Neural progenitor cell (in vitro differentiated cells): ENCODE data around the gene CELA3A. TPM values are rescaled to one million over a fixed set of nuclear protein-coding genes. Genes with fewer than 3 reads are reported as not detected.

Source experiments
- DNase-seq: peaks from one replicate; pipeline ENCODE4 v3.0.0-alpha.2; 2016; ENCODE audit warnings: low spot score
- H2AFZ ChIP-seq: fragments of 200-600 bp; sonication (generic); replicated peaks from 2 replicates; pipeline ENCODE4 v1.6.1; 2016; ENCODE audit warnings: antibody characterized with exemption
- H3F3A ChIP-seq: fragments of 200-600 bp; sonication (generic); 2 replicates; pipeline ENCODE4 v1.6.1; 2016; ENCODE audit warnings: antibody characterized with exemption, low read depth
- H3K27ac ChIP-seq: fragments of 200-600 bp; sonication (generic); 2 replicates; pipeline ENCODE4 v1.5.1; 2016; ENCODE audit warnings: mild to moderate bottlenecking
- H3K27me3 ChIP-seq: fragments of 200-600 bp; sonication (generic); 2 replicates; pipeline ENCODE4 v1.6.1; 2016; ENCODE audit warnings: mild to moderate bottlenecking, moderate library complexity
- H3K36me3 ChIP-seq: fragments of 200-600 bp; sonication (generic); 2 replicates; pipeline ENCODE4 v1.5.1; 2016
- H3K4me1 ChIP-seq: fragments of 200-600 bp; sonication (generic); 2 replicates; pipeline ENCODE4 v1.6.1; 2016; ENCODE audit warnings: mixed run types
- H3K4me2 ChIP-seq: fragments of 200-600 bp; sonication (generic); 2 replicates; pipeline ENCODE4 v1.6.1; 2016
- H3K4me3 ChIP-seq: fragments of 200-600 bp; sonication (generic); 2 replicates; pipeline ENCODE4 v1.5.1; 2016
- H3K79me2 ChIP-seq: fragments of 200-600 bp; sonication (generic); 2 replicates; pipeline ENCODE4 v1.6.1; 2016; ENCODE audit warnings: low read depth
- H3K9ac ChIP-seq: fragments of 200-600 bp; sonication (generic); 2 replicates; pipeline ENCODE4 v1.6.1; 2016
- H3K9me3 ChIP-seq: fragments of 200-600 bp; sonication (generic); 2 replicates; pipeline ENCODE4 v1.5.1; 2016; ENCODE audit warnings: low read depth
- H4K20me1 ChIP-seq: fragments of 200-600 bp; sonication (generic); 2 replicates; pipeline ENCODE4 v1.6.1; 2016; ENCODE audit warnings: low read depth
- H3K27ac Mint-ChIP-seq: 3 replicates; pipeline ENCODE4 v1.8.0; 2021; ENCODE audit warnings: mixed read lengths
- H3K27me3 Mint-ChIP-seq: 2 replicates; pipeline ENCODE4 v1.8.0; 2022; ENCODE audit warnings: low read depth, mild to moderate bottlenecking, inconsistent platforms, moderate library complexity, mixed read lengths; ENCODE audit not compliant: insufficient read depth
- H3K36me3 Mint-ChIP-seq: 3 replicates; pipeline ENCODE4 v1.8.0; 2021; ENCODE audit warnings: mixed read lengths
- H3K4me1 Mint-ChIP-seq: 3 replicates; pipeline ENCODE4 v1.8.0; 2021; ENCODE audit warnings: mixed read lengths
- H3K4me3 Mint-ChIP-seq: 3 replicates; pipeline ENCODE4 v1.8.0; 2021; ENCODE audit warnings: mild to moderate bottlenecking, moderate library complexity, mixed read lengths
- H3K9me3 Mint-ChIP-seq: 3 replicates; pipeline ENCODE4 v1.8.0; 2020; ENCODE audit warnings: mixed read lengths
- EZH2 ChIP-seq: fragments of 200-600 bp; sonication (generic); IDR thresholded peaks from 2 replicates; pipeline ENCODE4 v1.6.1; 2017; ENCODE audit warnings: antibody characterized with exemption, mild to moderate bottlenecking, moderate library complexity
- EZH2phosphoT487 ChIP-seq: fragments of 200-600 bp; sonication (generic); IDR thresholded peaks from 2 replicates; pipeline ENCODE4 v1.6.1; 2017; ENCODE audit warnings: antibody characterized with exemption
- total RNA-seq: library from RNA; depleted of rRNA; stranded (reverse); fragments of >200 nt; gene quantifications from 2 replicates; pipeline ENCODE4 v1.2.3, GENCODE V29; 2015; ENCODE audit warnings: low replicate concordance
- TF ChIP-seq, protein P1 (sequence below): fragments of 200-600 bp; sonication (generic); IDR thresholded peaks from 2 replicates; pipeline ENCODE4 v1.5.1; 2017; ENCODE audit warnings: antibody characterized with exemption, mild to moderate bottlenecking

The CELA3A gene
- total RNA-seq, 1 donor from 2014 or later: not detected

DNA sequence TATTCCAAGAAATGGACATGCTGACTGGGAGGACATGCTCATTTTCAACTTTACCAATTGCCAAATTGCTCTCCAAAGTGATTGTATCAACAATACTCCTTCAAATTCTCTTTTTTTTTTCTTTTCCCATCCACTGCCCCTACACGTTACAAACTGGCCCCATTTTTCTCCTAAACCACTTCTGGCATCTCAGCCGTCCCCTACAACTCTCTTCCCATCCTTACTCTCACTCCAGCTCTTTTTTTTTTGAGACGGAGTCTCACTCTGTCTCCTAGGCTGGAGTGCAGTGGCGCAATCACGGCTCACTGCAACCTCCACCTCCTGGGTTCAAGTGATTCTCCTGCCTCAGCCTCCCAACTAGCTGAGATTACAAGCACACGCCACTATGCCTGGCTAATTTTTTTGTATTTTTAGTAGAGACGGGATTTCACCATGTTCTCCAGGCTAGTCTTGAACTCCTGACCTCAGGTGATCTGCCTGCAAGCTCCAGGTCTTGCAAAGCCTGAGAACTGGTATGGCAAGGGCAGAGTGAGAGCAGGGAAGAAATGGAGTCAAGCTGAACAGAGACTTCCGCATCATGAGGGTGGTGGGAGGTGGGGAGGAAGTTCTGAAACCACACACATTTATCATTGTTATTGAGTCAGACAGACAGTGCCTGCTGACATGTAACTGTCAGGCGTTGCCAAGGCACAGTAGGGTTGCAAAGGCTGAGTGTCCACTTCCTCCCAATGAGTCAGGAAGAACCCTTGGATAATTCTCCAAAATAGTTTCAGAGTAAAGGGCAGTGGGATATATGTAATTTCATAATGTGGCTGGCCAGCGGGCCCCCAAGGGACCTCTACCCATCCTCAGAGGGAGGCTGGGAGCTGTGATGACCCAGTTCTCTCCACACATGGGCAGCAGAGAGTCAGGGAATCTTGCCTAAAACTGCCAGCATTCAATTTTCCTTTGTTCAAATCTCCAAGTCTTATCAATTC, 17.4 kb downstream of the CELA3A start:
- Histone ChIP-seq H3K27me3 (no peaks in the 10 kb centered on the region), H3K79me2 (no peaks in the 10 kb centered on the region), H3K4me1 (no peaks in the 10 kb centered on the region), H3K4me3 (no peak overlapping the region), H3K27ac (no peak overlapping the region), H3K9ac (no peak overlapping the region), H3K9me3 (no peaks in the 10 kb centered on the region), H3K4me2 (no peak overlapping the region), H3F3A (peaks cover 7% of the 10 kb centered on the region), H2AFZ (no peak overlapping the region), H3K36me3 (no peaks in the 10 kb centered on the region), H4K20me1 (no peaks in the 10 kb centered on the region)
- no peaks in the 10 kb centered on the region for H3K9me3 Mint-ChIP-seq
- DNase-seq: no peak
- TF ChIP-seq, protein P1, sequence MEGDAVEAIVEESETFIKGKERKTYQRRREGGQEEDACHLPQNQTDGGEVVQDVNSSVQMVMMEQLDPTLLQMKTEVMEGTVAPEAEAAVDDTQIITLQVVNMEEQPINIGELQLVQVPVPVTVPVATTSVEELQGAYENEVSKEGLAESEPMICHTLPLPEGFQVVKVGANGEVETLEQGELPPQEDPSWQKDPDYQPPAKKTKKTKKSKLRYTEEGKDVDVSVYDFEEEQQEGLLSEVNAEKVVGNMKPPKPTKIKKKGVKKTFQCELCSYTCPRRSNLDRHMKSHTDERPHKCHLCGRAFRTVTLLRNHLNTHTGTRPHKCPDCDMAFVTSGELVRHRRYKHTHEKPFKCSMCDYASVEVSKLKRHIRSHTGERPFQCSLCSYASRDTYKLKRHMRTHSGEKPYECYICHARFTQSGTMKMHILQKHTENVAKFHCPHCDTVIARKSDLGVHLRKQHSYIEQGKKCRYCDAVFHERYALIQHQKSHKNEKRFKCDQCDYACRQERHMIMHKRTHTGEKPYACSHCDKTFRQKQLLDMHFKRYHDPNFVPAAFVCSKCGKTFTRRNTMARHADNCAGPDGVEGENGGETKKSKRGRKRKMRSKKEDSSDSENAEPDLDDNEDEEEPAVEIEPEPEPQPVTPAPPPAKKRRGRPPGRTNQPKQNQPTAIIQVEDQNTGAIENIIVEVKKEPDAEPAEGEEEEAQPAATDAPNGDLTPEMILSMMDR: peak; percentile 31
- no peak for TF ChIP-seq EZH2phosphoT487
- no peak overlapping the region for H3K4me3 Mint-ChIP-seq
- H3K27ac Mint-ChIP-seq: peak overlapping the region; percentile 11
- no peaks in the 10 kb centered on the region for H3K36me3 Mint-ChIP-seq
- H3K4me1 Mint-ChIP-seq: peaks cover 6% of the 10 kb centered on the region
- H3K27me3 Mint-ChIP-seq: peaks cover 11% of the 10 kb centered on the region

DNA sequence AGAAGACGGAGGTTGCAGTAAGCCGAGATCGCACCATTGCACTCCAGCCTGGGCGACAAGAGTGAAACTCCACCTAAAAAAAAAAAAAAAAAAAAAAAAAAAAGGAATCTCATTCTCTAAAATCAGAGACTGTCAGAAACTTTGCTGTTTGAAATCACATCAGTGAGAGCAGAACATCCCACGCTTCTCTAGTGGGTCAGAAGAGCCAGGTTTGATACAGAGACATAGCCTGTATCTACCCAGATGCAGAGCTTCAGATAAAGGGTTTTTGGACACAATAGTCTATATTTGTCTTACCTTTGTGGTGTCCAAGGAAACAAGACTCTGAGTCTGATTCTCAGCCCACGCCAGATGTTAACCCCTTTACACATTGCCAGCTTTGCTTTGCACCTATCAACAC, 19.6 kb downstream of the CELA3A start:
- no peaks in the 10 kb centered on the region for H3K36me3 ChIP-seq
- H3K27ac ChIP-seq: no peak overlapping the region
- H3K4me1 ChIP-seq: no peaks in the 10 kb centered on the region
- no peaks in the 10 kb centered on the region for H3K27me3 ChIP-seq
- no peaks in the 10 kb centered on the region for H3K9me3 ChIP-seq
- Mint-ChIP-seq H3K27me3 (peaks cover 12% of the 10 kb centered on the region), H3K4me3 (no peak overlapping the region), H3K4me1 (peaks cover 17% of the 10 kb centered on the region), H3K27ac (no peak overlapping the region), H3K36me3 (no peaks in the 10 kb centered on the region), H3K9me3 (no peaks in the 10 kb centered on the region)
- no peaks in the 10 kb centered on the region for H4K20me1 ChIP-seq
- H2AFZ ChIP-seq: no peak overlapping the region
- H3K9ac ChIP-seq: no peak overlapping the region
- no peak for TF ChIP-seq EZH2phosphoT487
- H3K79me2 ChIP-seq: peaks cover 7% of the 10 kb centered on the region
- H3K4me2 ChIP-seq: no peak overlapping the region
- no peak overlapping the region for H3K4me3 ChIP-seq
- no peak for DNase-seq
- peaks cover 21% of the 10 kb centered on the region for H3F3A ChIP-seq

DNA sequence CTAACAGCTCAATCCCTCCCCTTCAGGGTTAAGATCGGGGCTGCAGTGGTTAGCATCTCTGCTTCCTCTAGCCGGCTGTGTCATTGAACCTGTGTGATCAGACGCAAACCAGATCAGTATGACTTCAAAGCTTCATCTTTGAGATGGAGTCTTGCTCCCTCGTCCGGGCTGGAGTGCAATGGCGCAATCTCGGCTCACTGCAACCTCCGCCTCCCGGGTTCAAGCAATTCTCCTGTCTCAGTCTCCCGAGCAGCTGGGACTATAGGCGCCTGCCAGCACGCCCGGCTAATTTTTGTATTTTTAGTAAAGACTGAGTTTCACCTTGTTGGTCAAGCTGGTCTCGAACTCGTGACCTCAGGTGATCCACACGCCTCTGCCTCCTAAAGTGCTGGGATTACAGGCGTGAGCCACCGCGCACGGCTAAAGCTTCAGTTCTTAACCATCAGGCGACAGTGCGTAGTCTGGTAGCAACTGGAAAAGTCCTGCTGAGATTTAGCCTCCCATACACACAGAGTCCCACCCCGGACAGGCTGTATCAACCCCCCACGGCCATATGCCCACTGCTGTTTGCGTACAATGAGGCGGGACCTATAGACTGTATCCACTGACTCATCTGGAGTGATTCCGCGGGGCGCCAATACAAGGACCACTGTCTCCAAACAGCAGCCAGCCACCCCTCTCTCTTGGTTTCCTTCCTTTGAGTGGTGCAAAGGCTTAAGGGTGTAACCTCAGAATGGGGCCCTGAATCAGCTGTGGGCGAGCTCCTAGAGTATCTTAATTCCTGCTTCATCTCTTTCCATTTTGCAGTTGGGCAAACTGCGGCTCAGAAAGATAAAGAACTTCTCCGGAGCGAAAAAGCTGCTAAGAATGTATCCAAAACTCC, 23.3 kb downstream of the CELA3A start:
- Histone ChIP-seq H3K36me3 (no peaks in the 10 kb centered on the region), H3K27ac (peak overlapping the region; percentile 36), H4K20me1 (peaks cover 5% of the 10 kb centered on the region), H2AFZ (peak overlapping the region; percentile 80), H3K4me3 (peak overlapping the region; percentile 81), H3K9ac (no peak overlapping the region), H3K4me1 (peaks cover 3% of the 10 kb centered on the region), H3K9me3 (no peaks in the 10 kb centered on the region), H3K79me2 (peaks cover 22% of the 10 kb centered on the region), H3K27me3 (no peaks in the 10 kb centered on the region), H3F3A (peaks cover 27% of the 10 kb centered on the region), H3K4me2 (peak overlapping the region; percentile 77)
- Mint-ChIP-seq H3K27ac (peak overlapping the region; percentile 92), H3K9me3 (no peaks in the 10 kb centered on the region), H3K4me3 (peak overlapping the region; percentile 94), H3K27me3 (peaks cover 6% of the 10 kb centered on the region), H3K36me3 (peaks cover 3% of the 10 kb centered on the region), H3K4me1 (peaks cover 24% of the 10 kb centered on the region)
- DNase-seq: peak; percentile 73
- TF ChIP-seq EZH2 (no peak), EZH2phosphoT487 (no peak)
- TF ChIP-seq, protein P1: no peak
